IMR-90 (cell line): Measurements from ENCODE around the gene DOCK4. TPM values are rescaled to one million over a fixed set of nuclear protein-coding genes. Genes with fewer than 3 reads are reported as not detected.

Experiments used
- ATAC-seq: fragments of 200-7000 bp; cut with Tn5 transposase; 2 replicates; pipeline ENCODE4 v1.9.1; 2020; ENCODE audit warnings: low read depth, mild to moderate bottlenecking, moderate library complexity
- BruUV-seq: library from RNA; stranded (reverse); fragments of 400-500 nt; replicated peaks from 2 replicates; lab custom pipeline; 2021; lab: Mats Ljungman, UMichigan
- CTCF ChIA-PET: fragments of 300-600 bp; formaldehyde crosslinking; extraction: SDS; loops from one replicate; lab custom pipeline; 2021; ENCODE audit warnings: antibody characterized with exemption; lab: Yijun Ruan, JAX
- POLR2A ChIA-PET: fragments of 300-600 bp; sonication (Branson Sonifier 250); formaldehyde crosslinking; loops from one replicate; lab custom pipeline; 2022; ENCODE audit warnings: antibody characterized with exemption; ENCODE audit not compliant: unreplicated experiment; lab: Charles Lee
- DNase-seq: peaks from one replicate; pipeline ENCODE4 v3.0.0; 2013
- H2AFZ ChIP-seq: replicated peaks from 2 replicates; pipeline ENCODE3; 2013; ENCODE audit warnings: low read length, mild to moderate bottlenecking; ENCODE audit not compliant: poor library complexity
- H2AK5ac ChIP-seq: 2 replicates; pipeline ENCODE4 v1.6.1; 2013; ENCODE audit warnings: low read depth, low read length, inconsistent platforms
- H2AK9ac ChIP-seq: replicated peaks from 2 replicates; pipeline ENCODE3; 2013; ENCODE audit warnings: mild to moderate bottlenecking, low read depth, low read length, moderate library complexity; ENCODE audit not compliant: poor library complexity
- H2BK120ac ChIP-seq: 2 replicates; pipeline ENCODE4 v1.6.1; 2013; ENCODE audit warnings: low read depth, low read length, inconsistent platforms
- H2BK15ac ChIP-seq: 3 replicates; pipeline ENCODE4 v1.6.1; 2013; ENCODE audit warnings: low read depth, low read length, inconsistent platforms
- H2BK20ac ChIP-seq: 2 replicates; pipeline ENCODE4 v1.6.1; 2013; ENCODE audit warnings: low read depth, mild to moderate bottlenecking, inconsistent platforms, low read length, moderate library complexity
- H2BK5ac ChIP-seq: 2 replicates; pipeline ENCODE4 v1.6.1; 2013; ENCODE audit warnings: mild to moderate bottlenecking, low read depth, low read length, inconsistent platforms; ENCODE audit not compliant: poor library complexity, severe bottlenecking
- H3K14ac ChIP-seq: replicated peaks from 2 replicates; pipeline ENCODE4 v1.6.1; 2013; ENCODE audit warnings: low read depth, low read length, inconsistent platforms
- H3K18ac ChIP-seq: 2 replicates; pipeline ENCODE4 v1.6.1; 2013; ENCODE audit warnings: low read depth, low read length, control low read depth
- H3K23ac ChIP-seq: 2 replicates; pipeline ENCODE4 v1.6.1; 2013; ENCODE audit warnings: low read depth, low read length, inconsistent platforms
- H3K27ac ChIP-seq: 2 replicates; pipeline ENCODE4 v1.5.1; 2013; ENCODE audit warnings: mild to moderate bottlenecking, control low read depth, low read length; ENCODE audit not compliant: insufficient read depth
- H3K27me3 ChIP-seq: 2 replicates; pipeline ENCODE4 v1.6.1; 2013; ENCODE audit warnings: low read length; ENCODE audit not compliant: control insufficient read depth, insufficient read depth
- H3K36me3 ChIP-seq: 2 replicates; pipeline ENCODE4 v1.6.1; 2013; ENCODE audit warnings: low read length, mixed read lengths; ENCODE audit not compliant: control insufficient read depth, insufficient read depth
- H3K4ac ChIP-seq: 2 replicates; pipeline ENCODE4 v1.6.1; 2013; ENCODE audit warnings: low read depth, low read length, inconsistent platforms
- H3K4me1 ChIP-seq: 2 replicates; pipeline ENCODE4 v1.6.1; 2013; ENCODE audit warnings: low read length, mixed read lengths; ENCODE audit not compliant: control insufficient read depth, insufficient read depth
- H3K4me2 ChIP-seq: 2 replicates; pipeline ENCODE4 v1.6.1; 2013; ENCODE audit warnings: low read depth, mild to moderate bottlenecking, control low read depth, low read length, moderate library complexity
- H3K4me3 ChIP-seq: 2 replicates; pipeline ENCODE4 v1.5.1; 2013; ENCODE audit warnings: low read depth, mild to moderate bottlenecking, control low read depth, low read length, moderate library complexity; ENCODE audit not compliant: insufficient read depth
- H3K56ac ChIP-seq: 2 replicates; pipeline ENCODE4 v1.6.1; 2013; ENCODE audit warnings: low read length, inconsistent platforms; ENCODE audit not compliant: insufficient read depth; ENCODE audit errors: extremely low read depth
- H3K79me1 ChIP-seq, 2 experiments: 2 replicates each; pipeline ENCODE4 v1.6.1; 2013; ENCODE audit warnings: low read length in 2 of 2, inconsistent platforms in 1 of 2, low read depth in 1 of 2
- H3K9ac ChIP-seq: 2 replicates; pipeline ENCODE4 v1.6.1; 2013; ENCODE audit warnings: low read depth, low read length, control low read depth
- H3K9me1 ChIP-seq: 2 replicates; pipeline ENCODE4 v1.6.1; 2013; ENCODE audit warnings: low read length, inconsistent platforms; ENCODE audit not compliant: insufficient read depth
- H3K9me3 ChIP-seq: 2 replicates; pipeline ENCODE4 v1.6.1; 2013; ENCODE audit warnings: low read length; ENCODE audit not compliant: control insufficient read depth, insufficient read depth
- H4K20me1 ChIP-seq: 2 replicates; pipeline ENCODE4 v1.6.1; 2013; ENCODE audit warnings: low read length, inconsistent platforms; ENCODE audit not compliant: insufficient read depth
- H4K5ac ChIP-seq: 2 replicates; pipeline ENCODE4 v1.6.1; 2013; ENCODE audit warnings: mild to moderate bottlenecking, low read depth, low read length, control low read depth
- H4K8ac ChIP-seq, 2 experiments: 2 replicates each; pipeline ENCODE4 v1.6.1; 2013; ENCODE audit warnings: low read depth in 2 of 2, low read length in 2 of 2, control low read depth in 1 of 2, inconsistent platforms in 1 of 2
- H4K91ac ChIP-seq: 2 replicates; pipeline ENCODE4 v1.6.1; 2013; ENCODE audit warnings: low read depth, low read length, inconsistent platforms; ENCODE audit not compliant: insufficient read depth
- RAD21 ChIP-seq: IDR thresholded peaks from 2 replicates; pipeline ENCODE4 v1.6.1; 2012; ENCODE audit warnings: low read length, improper control_type of control experiment
- WGBS, 2 experiments: methylation state at CpG; one replicate each; pipeline versions ENCODE4 v1.1.5 to v1.1.7; 2013; ENCODE audit warnings: missing lambda C conversion rate in 2 of 2; ENCODE audit not compliant: insufficient read length in 1 of 2; ENCODE audit errors: extremely low coverage in 2 of 2; 5-methylcytosine and 5-hydroxymethylcytosine counted together
- dilution Hi-C: fragments of 300-500 bp; cut with HindIII; formaldehyde crosslinking; loops from one replicate; pipeline ENCODE4 v1.14.3; 2018; ENCODE audit warnings: low sequenced_read_pairs; ENCODE audit not compliant: unreplicated experiment
- in situ Hi-C: fragments of 300-500 bp; cut with MboI; formaldehyde crosslinking; loops from 3 replicates; pipeline ENCODE4 v1.14.3; 2019; ENCODE audit warnings: low sequenced_read_pairs, inconsistent platforms, mixed read lengths
- intact Hi-C: fragments of 100-400 bp; cut with micrococcal nuclease; formaldehyde crosslinking; loops from 2 replicates; pipeline ENCODE4 v1.10.0; 2022
- polyA plus RNA-seq, 3 experiments: library from polyadenylated mRNA; depleted of rRNA; stranded (reverse); fragments of >200 nt; gene quantifications; 2 replicates each; pipeline ENCODE4 v1.2.3, GENCODE V29; 2012; ENCODE audit warnings: low replicate concordance in 1 of 3
- total RNA-seq: library from RNA; depleted of rRNA; stranded (reverse); fragments of >200 nt; gene quantifications from 2 replicates; pipeline ENCODE4 v1.2.3, GENCODE V29; 2012

Gene DOCK4
- total and polyA plus RNA-seq, 2 of the 4 experiments (the other 2 are of a cell fraction) = 4.4 to 12.2 TPM

DNA sequence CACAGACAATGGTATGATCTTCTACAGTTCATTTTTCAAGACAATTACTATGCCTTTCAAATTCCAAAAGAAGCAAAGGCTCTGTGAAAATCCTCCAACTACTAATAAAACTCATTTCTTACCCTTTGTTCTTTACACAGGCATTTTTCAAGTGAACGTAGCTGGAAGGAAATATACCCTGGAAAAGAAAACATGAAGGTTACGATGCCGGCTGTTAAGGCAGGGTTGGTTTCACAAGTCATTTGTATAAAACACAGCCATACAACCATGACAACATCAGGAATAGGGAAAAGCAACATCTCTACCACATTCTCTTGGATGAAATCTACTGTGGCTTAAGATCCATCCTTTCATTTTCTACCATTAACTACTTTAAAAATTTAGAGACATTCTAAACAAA, 207.9 kb downstream of the DOCK4 start:
- H3K27me3 ChIP-seq = no peaks in the 10 kb centered on the region
- H3K14ac ChIP-seq = no peak overlapping the region
- no peak overlapping the region for H3K4me2 ChIP-seq
- dilution Hi-C loops (no loop called here), in situ Hi-C loops (no loop called here), intact Hi-C loops (loop anchor here (5.0 kb wide), 1 partner anchor 39 kb away; no protein-coding TSS in a partner anchor)
- H3K36me3 ChIP-seq = peaks cover 4% of the 10 kb centered on the region; the same call in 1 of the 2 replicates
- DNase-seq = no peak
- H3K9ac ChIP-seq = no peak overlapping the region
- ATAC-seq = no peak
- H2BK15ac ChIP-seq = no peak overlapping the region
- H3K56ac ChIP-seq = no peak overlapping the region
- no peak overlapping the region for H2AK9ac ChIP-seq
- H2BK120ac ChIP-seq = no peak overlapping the region
- ChIA-PET POLR2A (no interaction called here), CTCF (no interaction called here)
- no peak overlapping the region for H4K8ac ChIP-seq
- H3K27ac ChIP-seq = no peak overlapping the region
- no peak overlapping the region for H4K91ac ChIP-seq
- no CpG with 5 or more reads among the region's 3 CpGs for WGBS, 2 experiments
- no peak overlapping the region for H2BK20ac ChIP-seq
- no peak overlapping the region for H2BK5ac ChIP-seq
- no peaks in the 10 kb centered on the region for H3K9me3 ChIP-seq
- no peak overlapping the region for H3K4ac ChIP-seq
- H2AK5ac ChIP-seq = no peak overlapping the region
- H3K9me1 ChIP-seq = no peaks in the 10 kb centered on the region
- no peak overlapping the region for H3K23ac ChIP-seq
- no peak overlapping the region for H3K4me3 ChIP-seq
- H3K4me1 ChIP-seq = no peaks in the 10 kb centered on the region; the same call in 1 of the 2 replicates
- BruUV-seq = no TSS peak
- no peak overlapping the region for H2AFZ ChIP-seq
- H3K18ac ChIP-seq = no peak overlapping the region
- no peak overlapping the region for H4K5ac ChIP-seq
- no peaks in the 10 kb centered on the region for H4K20me1 ChIP-seq
- no peak for TF ChIP-seq RAD21
- no peaks in the 10 kb centered on the region for H3K79me1 ChIP-seq
